ENCODE data around the gene NPTN. TPM values are rescaled to one million over a fixed set of nuclear protein-coding genes. Genes with fewer than 3 reads are reported as not detected.
"Not testable (repeated sequence)": the region's sequence is repeated elsewhere in the genome, so short reads cannot be mapped to it uniquely, and the experiment has no call there.

Gene NPTN
- total and polyA plus RNA-seq, 7 experiments from 2014 or later = 26.8 to 51.9 (median 42.6) TPM

DNA sequence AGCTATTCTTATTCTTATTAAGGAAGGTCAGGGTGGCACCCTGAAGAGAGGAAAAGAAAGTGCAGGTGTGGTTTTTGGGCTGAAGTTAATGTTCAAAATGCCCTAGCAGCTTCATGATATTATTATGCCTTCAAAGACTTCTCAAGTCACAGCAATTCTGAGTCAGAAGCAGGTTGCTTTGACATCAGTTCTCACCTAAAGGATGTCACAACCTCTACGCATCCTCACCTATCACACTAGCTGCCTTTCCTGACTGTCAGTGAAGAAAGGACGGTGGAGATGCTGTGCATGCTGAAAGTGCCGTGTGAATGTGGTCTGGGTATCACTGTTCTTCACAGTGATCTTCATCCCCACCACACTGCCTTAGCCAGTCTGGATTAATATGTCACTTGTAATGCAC is 49.6 kb downstream of the NPTN start:
- ChIA-PET CTCF (no interaction called here), POLR2A (interaction anchor here (0.6 kb wide), 1 partner anchor 16 kb away, joined by 4 read pairs; no protein-coding TSS in a partner anchor)
- DNase-seq = no peak
- Histone ChIP-seq H3K4me3 (ENCODE audit: low read length) (no peak overlapping the region), H3K9me3 (ENCODE audit: control insufficient read depth in 2 of 3, low read length in 3 of 3) (no peaks in the 10 kb centered on the region), H3K27me3 (ENCODE audit: control insufficient read depth in 2 of 2, insufficient read depth in 2 of 2, low read length in 2 of 2) (no peaks in the 10 kb centered on the region), H3K27ac (ENCODE audit: low read depth, low read length) (no peak overlapping the region), H3K4me1 (ENCODE audit: control insufficient read depth in 2 of 2, insufficient read depth in 2 of 2, low read length in 2 of 2) (no peaks in the 10 kb centered on the region), H3K36me3 (ENCODE audit: control insufficient read depth in 2 of 3, insufficient read depth in 3 of 3, low read length in 3 of 3) (peaks cover 0 to 67% (median 4%) of the 10 kb centered on the region in 3 experiments)
- Mint-ChIP-seq H3K36me3 (peaks cover 20 to 69% (median 35%) of the 10 kb centered on the region in 5 donors), H3K27me3 (no peaks in the 10 kb centered on the region), H3K4me1 (peaks cover 0 to 50% (median 0%) of the 10 kb centered on the region in 7 donors), H3K9me3 (no peaks in the 10 kb centered on the region), H3K4me3 (peak overlapping the region in 1 of 10 donors; percentile 33), H3K27ac (peak overlapping the region in 1 of 9 donors; percentile 7)
- intact Hi-C loops (cut with micrococcal nuclease) = no loop called here
- no peak for ATAC-seq

DNA sequence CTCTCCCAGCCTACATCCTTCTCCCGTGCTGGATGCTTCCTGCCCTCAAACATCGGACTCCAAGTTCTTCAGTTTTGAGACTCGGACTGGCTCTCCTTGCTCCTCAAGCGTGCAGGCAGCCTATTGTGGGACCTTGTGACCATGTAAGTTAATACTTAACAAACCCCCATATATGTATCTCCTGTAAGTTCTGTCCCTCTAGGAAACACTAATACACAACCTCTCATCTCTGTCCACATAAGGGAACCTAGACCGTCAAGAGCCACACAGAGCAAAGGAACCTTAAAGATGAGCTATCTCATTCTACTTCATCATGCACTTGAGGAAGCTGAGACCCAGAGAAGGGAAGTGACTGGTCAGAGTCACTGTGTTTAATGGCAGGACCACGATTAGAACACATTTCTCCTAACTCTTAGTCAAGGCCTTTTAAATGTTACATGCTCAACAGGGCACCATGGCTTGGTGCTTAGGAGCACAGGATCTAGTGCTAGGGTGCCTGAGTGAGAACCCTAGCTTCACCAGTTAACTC is 50.3 kb downstream of the NPTN start:
- H3K4me1 Mint-ChIP-seq = peaks cover 0 to 51% (median 0%) of the 10 kb centered on the region in 7 donors
- peaks cover 0 to 66% (median 4%) of the 10 kb centered on the region in 3 experiments for H3K36me3 ChIP-seq (ENCODE audit: control insufficient read depth in 2 of 3, insufficient read depth in 3 of 3, low read length in 3 of 3)
- H3K36me3 Mint-ChIP-seq = peaks cover 16 to 71% (median 36%) of the 10 kb centered on the region in 5 donors
- POLR2A ChIA-PET = interaction anchor here (0.6 kb wide), 1 partner anchor 16 kb away, joined by 4 read pairs; no protein-coding TSS in a partner anchor
- DNase-seq = no peak
- no peaks in the 10 kb centered on the region for H3K9me3 Mint-ChIP-seq
- ATAC-seq = peak; percentile 71
- no peaks in the 10 kb centered on the region for H3K9me3 ChIP-seq (ENCODE audit: control insufficient read depth in 2 of 3, low read length in 3 of 3)
- no peaks in the 10 kb centered on the region for H3K27me3 ChIP-seq (ENCODE audit: control insufficient read depth in 2 of 2, insufficient read depth in 2 of 2, low read length in 2 of 2)
- intact Hi-C loops (cut with micrococcal nuclease) = no loop called here
- CTCF ChIA-PET = no interaction called here
- no peak overlapping the region for H3K27ac Mint-ChIP-seq
- no peaks in the 10 kb centered on the region for H3K27me3 Mint-ChIP-seq
- no peaks in the 10 kb centered on the region for H3K4me1 ChIP-seq (ENCODE audit: control insufficient read depth in 2 of 2, insufficient read depth in 2 of 2, low read length in 2 of 2)
- H3K4me3 ChIP-seq (ENCODE audit: low read length) = no peak overlapping the region
- no peak overlapping the region for H3K27ac ChIP-seq (ENCODE audit: low read depth, low read length)
- no peak overlapping the region for H3K4me3 Mint-ChIP-seq

DNA sequence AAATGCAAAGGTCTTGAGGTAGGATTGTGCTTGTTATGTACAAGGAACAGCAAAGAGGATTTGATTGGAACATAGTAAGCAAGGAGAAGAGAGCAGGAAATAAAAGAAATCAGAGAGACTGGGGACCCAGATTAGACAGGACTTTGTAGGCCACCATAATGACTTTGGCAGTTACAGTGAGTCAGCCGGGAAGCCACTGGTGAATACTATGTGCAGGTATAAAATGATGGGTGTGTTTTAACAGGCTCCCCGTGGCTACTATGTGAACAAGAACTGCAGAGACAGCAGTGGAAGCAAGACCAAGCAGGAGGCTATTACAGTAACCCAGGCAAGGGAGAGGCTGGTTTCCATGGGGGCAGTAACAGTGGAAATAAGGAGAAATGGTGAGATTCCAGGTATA is 55.2 kb downstream of the NPTN start:
- ATAC-seq (no peak), DNase-seq (no peak)
- peak overlapping the region in 1 of 9 donors; percentile 6 for H3K27ac Mint-ChIP-seq
- H3K27ac ChIP-seq (ENCODE audit: low read depth, low read length) = no peak overlapping the region
- peaks cover 4 to 50% (median 18%) of the 10 kb centered on the region in 5 donors for H3K36me3 Mint-ChIP-seq
- CTCF ChIA-PET = no interaction called here
- H3K4me1 ChIP-seq (ENCODE audit: control insufficient read depth in 2 of 2, insufficient read depth in 2 of 2, low read length in 2 of 2) = no peaks in the 10 kb centered on the region
- intact Hi-C loops (cut with micrococcal nuclease) = no loop called here
- H3K4me3 ChIP-seq (ENCODE audit: low read length) = no peak overlapping the region
- peaks cover 0 to 56% (median 0%) of the 10 kb centered on the region in 3 experiments for H3K36me3 ChIP-seq (ENCODE audit: control insufficient read depth in 2 of 3, insufficient read depth in 3 of 3, low read length in 3 of 3)
- no peaks in the 10 kb centered on the region for H3K27me3 ChIP-seq (ENCODE audit: control insufficient read depth in 2 of 2, insufficient read depth in 2 of 2, low read length in 2 of 2)
- H3K9me3 ChIP-seq (ENCODE audit: control insufficient read depth in 2 of 3, low read length in 3 of 3) = no peaks in the 10 kb centered on the region
- POLR2A ChIA-PET = no interaction called here
- H3K9me3 Mint-ChIP-seq = no peaks in the 10 kb centered on the region
- H3K27me3 Mint-ChIP-seq = no peaks in the 10 kb centered on the region
- H3K4me1 Mint-ChIP-seq = peaks cover 0 to 26% (median 0%) of the 10 kb centered on the region in 7 donors
- H3K4me3 Mint-ChIP-seq = no peak overlapping the region

DNA sequence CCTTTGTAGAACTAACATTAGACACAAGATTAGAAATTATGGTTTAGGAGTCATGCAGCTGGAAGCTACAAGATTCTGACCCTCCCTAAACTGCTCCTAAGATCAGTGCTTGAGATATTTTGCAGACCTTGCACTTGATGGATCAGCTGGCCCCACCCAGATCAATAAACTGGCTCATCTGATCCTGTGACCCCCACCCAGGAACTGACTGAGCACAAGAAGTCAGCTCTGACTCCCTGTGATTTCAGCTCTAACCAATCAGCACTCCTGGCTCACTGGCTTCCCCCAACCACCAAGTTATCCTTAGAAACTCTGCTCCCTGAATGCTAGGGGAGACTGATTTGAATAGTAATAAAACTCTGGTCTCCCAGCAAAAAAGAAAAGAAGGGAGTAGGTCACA is 55.6 kb downstream of the NPTN start:
- H3K4me1 ChIP-seq (ENCODE audit: control insufficient read depth in 2 of 2, insufficient read depth in 2 of 2, low read length in 2 of 2); H3K9me3 Mint-ChIP-seq; DNase-seq; H3K27ac ChIP-seq (ENCODE audit: low read depth, low read length); intact Hi-C loops (cut with micrococcal nuclease); H3K4me3 Mint-ChIP-seq; CTCF ChIA-PET; H3K9me3 ChIP-seq (ENCODE audit: control insufficient read depth in 2 of 3, low read length in 3 of 3); H3K27me3 Mint-ChIP-seq; H3K27me3 ChIP-seq (ENCODE audit: control insufficient read depth in 2 of 2, insufficient read depth in 2 of 2, low read length in 2 of 2); ATAC-seq; POLR2A ChIA-PET; H3K4me3 ChIP-seq (ENCODE audit: low read length): not testable (repeated sequence)
- H3K27ac Mint-ChIP-seq = peak overlapping the region in 1 of 9 donors; percentile 6
- H3K4me1 Mint-ChIP-seq = peaks cover 0 to 26% (median 0%) of the 10 kb centered on the region in 7 donors
- peaks cover 0 to 50% (median 15%) of the 10 kb centered on the region in 5 donors for H3K36me3 Mint-ChIP-seq
- H3K36me3 ChIP-seq (ENCODE audit: control insufficient read depth in 2 of 3, insufficient read depth in 3 of 3, low read length in 3 of 3) = peaks cover 0 to 56% (median under 1%) of the 10 kb centered on the region in 3 experiments

DNA sequence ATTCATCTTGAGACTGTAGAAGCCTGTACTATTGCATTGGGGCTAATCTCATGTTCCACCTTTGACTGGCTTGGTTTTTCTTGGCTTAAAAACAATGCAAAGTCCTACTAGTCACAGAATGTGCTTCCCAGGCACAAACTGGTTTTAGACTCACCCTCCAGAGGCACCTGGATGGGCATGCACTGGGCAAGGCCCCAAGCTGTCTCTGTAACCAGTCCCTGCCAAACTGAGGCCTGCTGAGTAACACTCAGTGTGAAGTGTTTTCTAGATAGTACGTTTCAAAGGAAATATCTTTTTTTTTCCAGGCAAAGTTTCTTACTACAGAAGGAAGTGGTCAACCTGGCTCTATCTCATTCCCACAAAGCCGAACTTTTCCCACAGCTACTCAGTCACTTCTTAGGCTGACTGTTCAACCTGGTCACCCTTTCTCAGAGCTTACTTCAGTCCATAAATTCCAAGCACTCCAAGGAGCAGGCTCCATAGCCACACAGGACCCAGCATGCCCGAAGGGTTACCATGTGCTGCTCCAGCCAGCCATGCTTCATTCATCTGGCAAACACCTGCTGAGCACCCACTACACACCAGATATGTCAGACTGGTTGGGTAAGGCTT is 57.4 kb downstream of the NPTN start:
- CTCF ChIA-PET = no interaction called here
- intact Hi-C loops (cut with micrococcal nuclease) = no loop called here
- DNase-seq (no peak), ATAC-seq (no peak)
- Mint-ChIP-seq H3K9me3 (no peaks in the 10 kb centered on the region), H3K27ac (peak overlapping the region in 2 of 9 donors; percentile 9 to 21), H3K36me3 (peaks cover 0 to 47% (median 13%) of the 10 kb centered on the region in 5 donors), H3K27me3 (no peaks in the 10 kb centered on the region), H3K4me1 (peaks cover 0 to 39% (median 0%) of the 10 kb centered on the region in 7 donors), H3K4me3 (no peak overlapping the region)
- Histone ChIP-seq H3K4me1 (ENCODE audit: control insufficient read depth in 2 of 2, insufficient read depth in 2 of 2, low read length in 2 of 2) (no peaks in the 10 kb centered on the region), H3K9me3 (ENCODE audit: control insufficient read depth in 2 of 3, low read length in 3 of 3) (no peaks in the 10 kb centered on the region), H3K27me3 (ENCODE audit: control insufficient read depth in 2 of 2, insufficient read depth in 2 of 2, low read length in 2 of 2) (no peaks in the 10 kb centered on the region), H3K36me3 (ENCODE audit: control insufficient read depth in 2 of 3, insufficient read depth in 3 of 3, low read length in 3 of 3) (peaks cover 0 to 57% (median 4%) of the 10 kb centered on the region in 3 experiments), H3K4me3 (ENCODE audit: low read length) (no peak overlapping the region), H3K27ac (ENCODE audit: low read depth, low read length) (no peak overlapping the region)
- POLR2A ChIA-PET = no interaction called here

DNA sequence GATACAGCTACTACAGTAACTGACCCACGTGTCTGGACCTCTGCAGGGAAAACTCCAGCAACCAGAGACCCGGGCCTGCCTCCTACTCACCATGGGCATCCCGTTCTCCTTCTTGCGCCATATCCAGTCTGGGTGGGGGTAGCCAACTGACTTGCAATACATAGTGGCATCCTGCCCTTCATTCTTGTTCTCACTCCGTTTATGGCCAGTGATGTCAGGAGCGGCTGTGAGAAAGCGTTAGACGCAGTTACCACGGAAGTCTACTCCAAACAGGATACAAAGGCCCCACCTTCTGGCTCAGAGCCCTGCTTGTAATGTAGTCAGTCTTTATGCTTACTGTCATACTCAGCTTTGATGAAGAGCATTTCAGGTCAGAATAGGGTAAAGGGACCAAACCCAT is 59.6 kb downstream of the NPTN start:
- no peak for ATAC-seq
- Mint-ChIP-seq H3K27ac (no peak overlapping the region), H3K36me3 (peaks cover 8 to 63% (median 22%) of the 10 kb centered on the region in 5 donors), H3K4me3 (no peak overlapping the region), H3K4me1 (peaks cover 0 to 49% (median 0%) of the 10 kb centered on the region in 7 donors), H3K9me3 (no peaks in the 10 kb centered on the region), H3K27me3 (no peaks in the 10 kb centered on the region)
- H3K9me3 ChIP-seq (ENCODE audit: control insufficient read depth in 2 of 3, low read length in 3 of 3) = no peaks in the 10 kb centered on the region
- intact Hi-C loops (cut with micrococcal nuclease) = no loop called here
- no peak overlapping the region for H3K27ac ChIP-seq (ENCODE audit: low read depth, low read length)
- H3K27me3 ChIP-seq (ENCODE audit: control insufficient read depth in 2 of 2, insufficient read depth in 2 of 2, low read length in 2 of 2) = no peaks in the 10 kb centered on the region
- H3K4me1 ChIP-seq (ENCODE audit: control insufficient read depth in 2 of 2, insufficient read depth in 2 of 2, low read length in 2 of 2) = no peaks in the 10 kb centered on the region
- no peak overlapping the region for H3K4me3 ChIP-seq (ENCODE audit: low read length)
- ChIA-PET CTCF (no interaction called here), POLR2A (no interaction called here)
- peaks cover 2 to 77% (median 4%) of the 10 kb centered on the region in 3 experiments for H3K36me3 ChIP-seq (ENCODE audit: control insufficient read depth in 2 of 3, insufficient read depth in 3 of 3, low read length in 3 of 3)
- no peak for DNase-seq

DNA sequence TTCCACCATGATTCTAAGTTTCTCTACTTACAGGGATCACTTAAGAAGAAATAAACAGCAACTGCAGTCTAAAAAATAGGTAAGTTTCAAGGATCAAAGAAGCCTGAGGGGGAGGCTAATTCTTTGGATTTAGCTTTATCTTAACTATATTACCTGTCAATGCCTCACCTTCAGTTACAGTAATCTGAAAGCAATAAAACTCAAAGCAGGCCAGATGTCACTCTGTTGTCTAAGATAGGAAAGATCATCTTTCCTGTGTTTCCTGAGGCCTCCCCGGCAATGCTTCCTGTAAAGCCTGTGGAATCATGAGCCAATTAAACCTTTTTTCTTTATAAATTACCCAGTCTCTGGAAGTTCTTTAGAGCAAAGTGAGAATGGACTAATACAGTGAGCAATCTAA is 60.2 kb downstream of the NPTN start:
- intact Hi-C loops (cut with micrococcal nuclease) = no loop called here
- POLR2A ChIA-PET = no interaction called here

More for the DNA sequence above, 60.2 kb downstream of the NPTN start:
- ATAC-seq = no peak
- H3K9me3 Mint-ChIP-seq = no peaks in the 10 kb centered on the region
- H3K27me3 Mint-ChIP-seq = no peaks in the 10 kb centered on the region
- no peak for DNase-seq
- H3K36me3 Mint-ChIP-seq = peaks cover 12 to 65% (median 22%) of the 10 kb centered on the region in 5 donors
- Histone ChIP-seq H3K4me3 (ENCODE audit: low read length) (no peak overlapping the region), H3K4me1 (ENCODE audit: control insufficient read depth in 2 of 2, insufficient read depth in 2 of 2, low read length in 2 of 2) (no peaks in the 10 kb centered on the region), H3K27me3 (ENCODE audit: control insufficient read depth in 2 of 2, insufficient read depth in 2 of 2, low read length in 2 of 2) (no peaks in the 10 kb centered on the region), H3K27ac (ENCODE audit: low read depth, low read length) (no peak overlapping the region), H3K36me3 (ENCODE audit: control insufficient read depth in 2 of 3, insufficient read depth in 3 of 3, low read length in 3 of 3) (peaks cover 4 to 78% (median 4%) of the 10 kb centered on the region in 3 experiments), H3K9me3 (ENCODE audit: control insufficient read depth in 2 of 3, low read length in 3 of 3) (no peaks in the 10 kb centered on the region)
- H3K27ac Mint-ChIP-seq = peak overlapping the region in 2 of 9 donors; percentile 6 to 12
- CTCF ChIA-PET = no interaction called here
- H3K4me1 Mint-ChIP-seq = peaks cover 0 to 47% (median 0%) of the 10 kb centered on the region in 7 donors
- H3K4me3 Mint-ChIP-seq = no peak overlapping the region
